Left lung (tissue), 10 donors: Measurements from ENCODE around the gene PITPNM3. TPM values are rescaled to one million over a fixed set of nuclear protein-coding genes. Genes with fewer than 3 reads are reported as not detected.

Source experiments
- ATAC-seq: fragments of 200-7000 bp; cut with Tn5 transposase; one replicate; pipeline ENCODE4 v1.9.1; 2020; ENCODE audit warnings: moderate library complexity
- DNase-seq, 4 donors: peaks; one replicate each; pipeline ENCODE4 v3.0.0-alpha.2; 2013 to 2020
- H3K27ac ChIP-seq, 2 donors: fragments of 200-600 bp; sonication (generic) in 1 of 2; one replicate each; pipeline versions ENCODE4 v1.5.0 to v1.8.0; 2020 to 2021
- H3K27me3 ChIP-seq, 2 donors: fragments of 200-600 bp; sonication (generic) in 1 of 2; one replicate each; pipeline versions ENCODE4 v1.5.0 to v1.8.0; 2020 to 2021
- H3K36me3 ChIP-seq, 2 donors: fragments of 200-600 bp; sonication (generic) in 1 of 2; one replicate each; pipeline versions ENCODE4 v1.5.0 to v1.8.0; 2020 to 2021
- H3K4me1 ChIP-seq, 2 donors: fragments of 200-600 bp; one replicate each; pipeline ENCODE4 v1.8.0; 2021
- H3K4me3 ChIP-seq, 2 donors: fragments of 200-600 bp; sonication (generic) in 1 of 2; one replicate each; pipeline versions ENCODE4 v1.5.0 to v1.8.0; 2020 to 2021; ENCODE audit warnings: mild to moderate bottlenecking in 1 of 2
- H3K9me3 ChIP-seq, 2 donors: fragments of 200-600 bp; sonication (generic) in 1 of 2; one replicate each; pipeline versions ENCODE4 v1.5.0 to v1.8.0; 2020 to 2021
- intact Hi-C, 2 donors: fragments of 100-400 bp; cut with DNase I; formaldehyde crosslinking; loops; one replicate each; pipeline versions ENCODE4 v1.11.2 to v1.14.2; 2022
- polyA plus RNA-seq, 6 donors: library from polyadenylated mRNA; unstranded; fragments of 120-200 nt; gene quantifications; one replicate each; pipeline ENCODE4 v1.2.1, GENCODE V29; 2013; ENCODE audit not compliant: insufficient read length in 6 of 6
- total RNA-seq, 2 donors: library from RNA; stranded (reverse); fragmentation: NEBNext Ultra II Directional; extraction: Animal tissue kit (Norgen Biotek cat#: 25700); gene quantifications; one replicate each; pipeline ENCODE4 v1.2.1, GENCODE V29; 2021
- TF ChIP-seq, protein P1 (sequence below), 2 donors: fragments of 200-600 bp; sonication (generic) in 1 of 2; IDR thresholded peaks; one replicate each; pipeline versions ENCODE4 v1.5.0 to v1.8.0; 2021; ENCODE audit warnings: antibody characterized with exemption in 2 of 2
- donor health status: DM: no; HTN: yes; CAD: no.
- donor health status: DM: no; HTN: no; CAD: no.

PITPNM3 gene
- total and polyA plus RNA-seq, 8 donors = 3.6 to 13.8 (median 5.8) TPM

GRCh38 chr17:6547336-6547735 lies 9.0 kb downstream of the PITPNM3 start:
- H3K4me3 ChIP-seq = no peak overlapping the region
- no peaks in the 10 kb centered on the region for H3K36me3 ChIP-seq
- intact Hi-C loops = no loop called here
- no peak overlapping the region for H3K27ac ChIP-seq
- no peak for ATAC-seq
- no peaks in the 10 kb centered on the region for H3K27me3 ChIP-seq
- no peak for DNase-seq
- H3K4me1 ChIP-seq = peaks cover 0 to 16% of the 10 kb centered on the region in 2 donors
- H3K9me3 ChIP-seq = no peaks in the 10 kb centered on the region
- TF ChIP-seq, protein P1, sequence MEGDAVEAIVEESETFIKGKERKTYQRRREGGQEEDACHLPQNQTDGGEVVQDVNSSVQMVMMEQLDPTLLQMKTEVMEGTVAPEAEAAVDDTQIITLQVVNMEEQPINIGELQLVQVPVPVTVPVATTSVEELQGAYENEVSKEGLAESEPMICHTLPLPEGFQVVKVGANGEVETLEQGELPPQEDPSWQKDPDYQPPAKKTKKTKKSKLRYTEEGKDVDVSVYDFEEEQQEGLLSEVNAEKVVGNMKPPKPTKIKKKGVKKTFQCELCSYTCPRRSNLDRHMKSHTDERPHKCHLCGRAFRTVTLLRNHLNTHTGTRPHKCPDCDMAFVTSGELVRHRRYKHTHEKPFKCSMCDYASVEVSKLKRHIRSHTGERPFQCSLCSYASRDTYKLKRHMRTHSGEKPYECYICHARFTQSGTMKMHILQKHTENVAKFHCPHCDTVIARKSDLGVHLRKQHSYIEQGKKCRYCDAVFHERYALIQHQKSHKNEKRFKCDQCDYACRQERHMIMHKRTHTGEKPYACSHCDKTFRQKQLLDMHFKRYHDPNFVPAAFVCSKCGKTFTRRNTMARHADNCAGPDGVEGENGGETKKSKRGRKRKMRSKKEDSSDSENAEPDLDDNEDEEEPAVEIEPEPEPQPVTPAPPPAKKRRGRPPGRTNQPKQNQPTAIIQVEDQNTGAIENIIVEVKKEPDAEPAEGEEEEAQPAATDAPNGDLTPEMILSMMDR (IDR thresholded peaks at IDR 0.05) = no peak

DNA sequence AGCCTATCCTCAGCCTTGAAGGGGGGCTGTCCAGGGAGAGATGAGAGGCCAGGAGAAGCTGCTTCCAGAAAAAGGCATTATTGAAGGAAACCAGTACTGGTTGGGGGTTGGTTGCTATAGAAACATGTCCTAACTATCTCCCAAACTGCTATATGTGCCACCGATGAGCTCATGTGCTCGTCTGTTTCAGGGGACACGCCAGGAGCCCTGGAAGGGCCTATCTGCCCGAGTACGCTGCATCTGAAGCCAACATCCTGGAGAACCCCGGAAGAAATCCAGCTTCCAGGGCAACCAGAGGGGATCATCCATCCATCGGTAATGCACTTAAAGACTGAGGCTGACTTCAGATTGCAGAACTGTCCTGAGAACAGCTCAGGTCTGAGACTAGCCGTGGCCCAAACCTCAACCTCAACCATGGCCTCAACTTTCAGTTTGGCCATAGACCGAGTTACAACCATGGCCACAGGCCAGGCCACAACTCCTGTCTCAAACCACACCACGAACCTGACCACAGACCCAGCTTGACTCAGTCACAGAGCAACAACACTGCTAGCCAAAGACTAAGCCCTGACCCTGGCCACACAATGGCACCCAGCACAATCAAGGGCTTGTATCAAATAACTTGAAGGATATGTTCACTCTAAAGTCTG lies 10.2 kb downstream of the PITPNM3 start:
- no peak overlapping the region for H3K4me3 ChIP-seq
- no peak overlapping the region for H3K27ac ChIP-seq
- no peaks in the 10 kb centered on the region for H3K36me3 ChIP-seq
- peaks cover 0 to 16% of the 10 kb centered on the region in 2 donors for H3K4me1 ChIP-seq
- DNase-seq (no peak), ATAC-seq (no peak)
- intact Hi-C loops = no loop called here
- no peaks in the 10 kb centered on the region for H3K27me3 ChIP-seq
- TF ChIP-seq, protein P1 (IDR thresholded peaks at IDR 0.05) = no peak
- no peaks in the 10 kb centered on the region for H3K9me3 ChIP-seq

GRCh38 chr17:6545291-6545690 lies 11.1 kb downstream of the PITPNM3 start:
- intact Hi-C loops = no loop called here
- TF ChIP-seq, protein P1 (IDR thresholded peaks at IDR 0.05) = no peak
- Histone ChIP-seq H3K9me3 (no peaks in the 10 kb centered on the region), H3K4me3 (no peak overlapping the region), H3K27me3 (no peaks in the 10 kb centered on the region), H3K27ac (no peak overlapping the region), H3K36me3 (no peaks in the 10 kb centered on the region), H3K4me1 (peaks cover 0 to 16% of the 10 kb centered on the region in 2 donors)
- ATAC-seq = no peak
- no peak for DNase-seq

- H3K27me3 ChIP-seq = no peaks in the 10 kb centered on the region
These were observed 12.4 kb downstream of the PITPNM3 start for GRCh38 chr17:6544011-6544370.

More at GRCh38 chr17:6544011-6544370, 12.4 kb downstream of the PITPNM3 start:
- TF ChIP-seq, protein P1 (IDR thresholded peaks at IDR 0.05) = no peak
- intact Hi-C loops = no loop called here
- peaks cover 0 to 2% of the 10 kb centered on the region in 2 donors for H3K9me3 ChIP-seq
- DNase-seq (no peak), ATAC-seq (no peak)
- no peaks in the 10 kb centered on the region for H3K36me3 ChIP-seq
- peaks cover 0 to 10% of the 10 kb centered on the region in 2 donors for H3K4me1 ChIP-seq
- H3K27ac ChIP-seq = no peak overlapping the region
- no peak overlapping the region for H3K4me3 ChIP-seq
